HG03039 (cell line): Measurements from ENCODE around the gene C22orf23.
"Not testable (repeated sequence)": the region's sequence is repeated elsewhere in the genome, so short reads cannot be mapped to it uniquely, and the experiment has no call there.

Source experiments
- ATAC-seq: cut with Tn5 transposase; IDR thresholded peaks from one replicate; pipeline ENCODE4 v1.9.1; 2021; ENCODE audit warnings: mild to moderate bottlenecking, moderate library complexity; ENCODE audit not compliant: unreplicated experiment

Gene C22orf23

DNA sequence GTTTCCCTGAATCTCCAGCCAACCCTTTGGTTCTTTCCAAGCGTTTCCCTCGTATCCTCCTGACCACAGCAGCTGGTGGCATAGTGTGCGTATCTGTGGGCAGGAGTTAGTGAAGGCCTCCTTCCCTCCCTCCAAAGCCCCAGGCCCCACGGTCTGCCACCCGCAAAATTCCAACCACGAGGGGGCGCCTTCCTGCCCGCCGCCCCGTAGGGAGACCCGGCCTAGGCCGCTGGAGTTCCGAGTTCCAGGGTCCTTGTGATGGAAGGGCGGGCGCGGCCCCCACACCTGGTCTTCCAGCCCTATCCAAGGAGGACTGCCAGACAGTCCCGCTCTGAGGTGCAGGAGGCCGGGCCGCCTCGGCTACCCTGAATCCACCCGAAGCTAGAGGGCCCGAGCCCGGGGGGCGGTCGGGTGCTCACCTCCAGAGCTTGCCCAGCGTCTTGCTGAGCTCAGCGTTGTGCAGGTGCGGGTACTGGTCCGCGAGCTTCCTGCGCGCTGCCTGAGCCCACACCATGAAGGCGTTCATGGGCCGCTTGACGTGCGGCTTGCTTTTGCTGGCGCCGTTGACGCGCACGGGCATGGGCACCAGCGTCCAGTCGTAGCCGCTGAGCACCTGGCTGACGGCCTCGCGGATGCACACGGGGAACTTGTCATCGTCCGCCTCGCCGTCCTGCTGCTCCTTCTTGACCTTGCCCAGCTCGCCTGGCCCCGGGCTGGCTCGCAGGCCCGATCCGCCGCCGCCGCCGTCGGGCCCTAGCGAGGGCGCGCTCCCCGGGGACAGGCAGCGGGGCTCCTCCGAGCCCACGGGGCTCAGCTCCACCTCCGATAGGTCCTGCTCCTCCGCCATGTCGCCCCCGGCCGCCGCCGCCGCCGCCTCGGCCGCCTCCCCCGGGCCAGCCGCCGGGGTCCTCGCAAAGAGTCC lies 29.8 kb upstream of the C22orf23 start:
- ATAC-seq, result no peak

DNA sequence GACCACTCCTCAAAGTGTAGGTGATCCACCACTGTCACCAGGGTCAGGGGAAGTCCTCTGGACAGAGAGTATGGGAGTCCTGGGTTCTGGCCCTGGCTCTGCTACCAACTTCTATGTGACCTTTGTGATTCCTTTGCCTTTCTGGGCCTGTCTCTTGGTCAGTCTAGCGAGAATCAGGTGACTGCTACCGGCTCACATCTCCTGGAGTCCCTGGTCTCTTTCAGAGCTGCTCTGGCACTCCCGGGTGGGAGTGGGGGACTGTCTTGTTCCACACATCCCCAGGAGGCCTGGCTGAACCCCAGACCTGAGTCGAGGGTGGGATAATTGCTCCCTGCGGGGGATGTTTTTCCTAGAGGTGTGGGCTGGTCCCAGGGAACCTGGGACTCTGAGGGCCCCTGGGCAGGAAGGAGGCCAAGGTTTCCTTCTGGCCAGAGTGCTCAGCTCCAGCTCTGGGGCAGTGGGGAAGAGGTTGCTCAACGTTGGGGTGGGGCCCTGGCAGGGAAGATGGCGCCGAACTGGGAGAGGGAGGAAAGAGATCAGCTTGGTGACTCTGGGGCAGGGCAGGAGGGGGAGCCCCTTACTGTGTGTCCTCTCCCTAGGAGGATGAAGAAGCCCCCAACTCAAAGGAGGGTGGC lies 28.9 kb upstream of the C22orf23 start:
- ATAC-seq, result no peak

- ATAC-seq, result no peak
Observed at GRCh38 chr22:37981282-37982011, 28.0 kb upstream of the C22orf23 start.

DNA sequence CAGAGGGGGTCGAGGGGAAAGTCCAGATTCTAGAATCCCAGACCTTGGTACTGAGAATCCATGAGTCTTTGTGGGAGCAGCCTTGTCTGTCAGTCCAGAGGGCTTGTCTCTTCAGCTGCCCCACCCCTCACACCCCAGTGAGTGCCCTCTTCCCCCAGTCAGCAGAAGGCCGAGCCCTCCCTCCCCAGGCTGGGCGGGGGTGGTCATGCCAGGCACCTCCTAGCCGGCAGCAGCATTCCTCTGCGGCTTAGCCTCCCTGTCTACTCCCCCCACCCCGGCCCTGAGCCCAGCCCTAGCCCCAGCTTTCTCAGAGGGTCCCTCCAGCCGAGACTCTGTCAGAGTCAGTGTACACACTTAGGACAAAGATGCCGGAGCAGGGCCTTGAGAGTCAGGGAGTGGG lies 26.4 kb upstream of the C22orf23 start:
- ATAC-seq, result no peak

DNA sequence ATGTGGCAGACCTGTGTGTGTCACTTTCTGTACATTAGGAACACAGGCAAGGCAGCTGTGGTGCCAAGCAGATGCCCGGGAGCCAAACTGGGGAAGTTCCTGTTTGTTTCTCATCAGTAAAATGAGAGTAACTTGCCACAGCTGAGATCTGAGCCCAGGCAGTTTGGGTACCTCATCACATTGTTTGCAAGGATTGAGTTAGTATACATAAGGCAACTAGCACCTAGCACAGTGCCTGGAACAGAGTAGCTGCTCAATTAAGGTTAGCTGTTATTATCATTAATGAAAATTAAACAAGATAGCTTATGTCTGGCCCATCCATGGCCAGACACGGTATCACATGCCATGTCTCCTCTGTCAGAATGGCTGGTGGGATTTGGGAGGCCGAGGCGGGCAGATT lies 23.1 kb upstream of the C22orf23 start:
- no peak for ATAC-seq

GRCh38 chr22:37976022-37976421 lies 22.6 kb upstream of the C22orf23 start:
- not testable (repeated sequence) for ATAC-seq

DNA sequence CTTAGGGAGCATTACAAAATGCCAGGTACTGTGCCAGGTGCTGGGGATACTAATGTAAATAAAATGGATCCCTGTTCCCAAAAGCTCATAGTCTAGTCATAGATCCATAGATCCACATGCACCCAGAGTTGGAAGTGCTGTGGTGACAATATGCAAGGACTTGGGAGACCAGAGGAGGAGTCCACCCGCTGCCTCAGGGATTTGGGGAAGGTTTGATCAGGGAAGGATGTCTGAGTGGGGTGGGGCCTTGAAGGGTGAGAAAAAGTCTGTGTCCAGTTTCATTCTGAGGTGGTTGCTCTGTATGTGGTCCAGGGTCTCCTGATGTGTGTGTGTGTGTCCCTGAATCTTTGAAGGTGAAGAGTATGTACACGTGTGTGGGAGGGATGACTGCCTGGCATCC lies 21.8 kb upstream of the C22orf23 start:
- no peak for ATAC-seq

DNA sequence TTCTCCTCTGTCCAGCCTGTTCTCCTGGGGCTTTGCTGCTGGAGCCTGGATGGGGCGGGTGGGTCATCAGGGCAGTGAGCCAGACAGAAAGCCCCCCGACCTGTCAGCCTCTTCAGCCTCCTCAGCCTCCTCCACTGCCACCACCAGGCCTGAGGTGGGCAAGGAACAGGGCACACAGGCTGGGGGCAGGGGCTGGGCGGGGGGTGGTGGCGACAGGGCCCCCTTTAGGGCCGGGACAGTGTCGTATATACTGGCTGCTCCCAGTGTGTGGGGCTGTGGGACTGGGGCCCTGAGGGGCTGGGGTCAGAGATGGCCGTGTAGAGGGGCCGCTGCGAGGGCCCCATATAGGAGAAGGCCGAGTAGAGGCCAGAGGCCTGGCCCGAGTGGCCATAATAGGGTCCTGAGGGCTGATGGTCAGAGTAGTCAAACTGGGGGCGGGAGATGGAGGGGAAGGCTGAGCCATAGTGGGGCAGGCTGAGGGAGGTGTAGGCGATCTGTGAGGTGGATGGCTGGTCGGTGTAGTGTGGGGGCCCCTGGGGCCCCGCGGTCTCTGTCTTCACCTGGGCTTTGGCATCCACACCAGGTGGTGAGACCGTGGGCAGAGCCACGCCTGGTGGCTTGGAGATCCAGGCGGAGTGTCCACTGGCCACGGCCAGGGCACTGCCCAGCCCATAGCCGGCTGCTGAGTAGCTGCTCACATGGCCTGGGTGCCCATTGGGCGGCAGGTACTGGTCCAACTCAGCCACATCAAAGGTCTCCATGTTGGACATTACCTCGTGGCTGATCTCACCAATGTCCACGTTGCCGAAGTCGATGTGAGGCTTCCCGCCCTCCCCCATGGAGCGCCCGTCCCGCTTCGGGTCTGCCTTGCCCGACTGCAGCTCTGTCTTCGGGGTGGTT lies 20.1 kb upstream of the C22orf23 start:
- ATAC-seq, result no peak

GRCh38 chr22:37972527-37972926 lies 19.1 kb upstream of the C22orf23 start:
- no peak for ATAC-seq

- no peak for ATAC-seq
Observed at GRCh38 chr22:37971475-37972434, 18.4 kb upstream of the C22orf23 start.

GRCh38 chr22:37970864-37971263 lies 17.5 kb upstream of the C22orf23 start:
- ATAC-seq, result no peak

DNA sequence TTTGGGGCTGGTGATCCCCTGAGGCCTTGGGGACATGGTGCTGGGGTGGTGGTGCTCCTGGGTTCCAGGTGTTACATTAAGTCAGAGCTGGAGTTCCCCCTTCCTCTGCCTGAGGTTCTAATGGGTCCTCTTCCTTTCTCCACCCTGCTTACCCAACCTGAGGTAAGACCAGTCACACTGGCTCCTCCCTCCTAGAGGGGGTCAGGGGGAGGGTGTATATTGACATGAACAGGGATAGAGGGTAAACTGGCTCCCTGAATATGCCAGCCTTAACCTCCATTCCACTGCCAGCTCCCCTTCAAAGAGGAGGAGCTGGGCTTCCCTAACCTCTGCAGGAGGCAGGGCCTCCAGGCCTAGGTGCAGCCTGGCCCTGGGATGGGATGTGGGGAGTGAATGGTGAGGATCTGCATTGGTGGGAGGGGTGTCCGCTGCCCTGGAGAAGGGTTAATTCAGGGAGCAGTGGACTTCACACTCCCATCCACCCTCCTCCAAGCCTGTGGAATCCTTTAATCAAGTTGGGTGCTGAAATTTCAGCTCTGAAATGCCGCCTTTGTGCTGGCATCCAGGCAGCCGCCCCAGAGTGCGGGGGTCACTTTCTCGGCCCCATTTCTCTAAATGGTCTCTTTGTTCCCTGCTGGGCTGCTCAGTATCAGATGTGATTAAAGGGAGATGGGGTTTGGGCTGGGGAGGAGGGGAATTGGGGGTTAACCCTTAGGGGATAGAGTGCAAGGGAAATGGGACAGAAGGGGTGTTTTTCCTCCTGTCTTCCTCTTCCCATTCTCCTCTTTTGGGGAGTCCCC lies 15.3 kb upstream of the C22orf23 start:
- no peak for ATAC-seq

GRCh38 chr22:37967637-37968451 lies 14.4 kb upstream of the C22orf23 start:
- ATAC-seq, result no peak

DNA sequence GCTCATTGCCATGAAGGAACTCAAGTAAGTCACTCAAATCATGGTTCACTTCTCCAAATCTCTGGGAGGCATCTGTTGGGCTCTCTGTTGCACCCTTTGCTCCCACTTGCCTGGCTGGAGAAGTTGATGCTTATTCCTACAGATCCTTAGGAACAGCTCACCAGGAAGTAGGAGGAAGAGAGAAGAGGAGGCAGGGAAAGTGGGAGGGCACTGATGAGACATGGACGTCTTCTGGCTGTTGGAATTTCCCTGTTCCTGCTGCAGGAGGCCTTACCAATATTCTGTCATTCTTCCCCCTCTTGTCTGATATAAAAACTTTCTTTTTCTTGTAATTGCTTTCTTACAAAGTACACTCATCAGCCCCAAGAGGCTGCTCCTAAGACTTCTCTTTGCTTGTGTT lies 13.7 kb upstream of the C22orf23 start:
- no peak for ATAC-seq

GRCh38 chr22:37965940-37966664 lies 12.7 kb upstream of the C22orf23 start:
- no peak for ATAC-seq

DNA sequence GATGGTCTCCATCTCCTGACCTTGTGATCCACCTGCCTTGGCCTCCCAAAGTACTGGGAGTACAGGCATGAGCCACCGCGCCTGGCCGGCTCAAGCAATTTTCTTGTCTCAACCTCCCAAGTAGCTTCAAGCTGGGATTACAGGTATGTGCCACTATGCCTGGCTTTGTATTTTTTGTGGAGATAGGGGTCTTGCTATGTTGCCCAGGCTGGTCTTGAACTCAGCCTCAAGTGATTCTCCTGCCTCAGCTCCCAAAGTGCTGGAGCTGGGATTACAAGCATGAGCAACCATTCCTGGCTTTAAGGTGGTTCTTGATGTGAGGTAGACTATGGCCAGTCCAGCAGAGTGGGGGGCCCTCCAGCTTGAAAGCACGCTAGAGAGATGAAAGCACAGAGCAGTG lies 7.7 kb upstream of the C22orf23 start:
- ATAC-seq, result no peak

DNA sequence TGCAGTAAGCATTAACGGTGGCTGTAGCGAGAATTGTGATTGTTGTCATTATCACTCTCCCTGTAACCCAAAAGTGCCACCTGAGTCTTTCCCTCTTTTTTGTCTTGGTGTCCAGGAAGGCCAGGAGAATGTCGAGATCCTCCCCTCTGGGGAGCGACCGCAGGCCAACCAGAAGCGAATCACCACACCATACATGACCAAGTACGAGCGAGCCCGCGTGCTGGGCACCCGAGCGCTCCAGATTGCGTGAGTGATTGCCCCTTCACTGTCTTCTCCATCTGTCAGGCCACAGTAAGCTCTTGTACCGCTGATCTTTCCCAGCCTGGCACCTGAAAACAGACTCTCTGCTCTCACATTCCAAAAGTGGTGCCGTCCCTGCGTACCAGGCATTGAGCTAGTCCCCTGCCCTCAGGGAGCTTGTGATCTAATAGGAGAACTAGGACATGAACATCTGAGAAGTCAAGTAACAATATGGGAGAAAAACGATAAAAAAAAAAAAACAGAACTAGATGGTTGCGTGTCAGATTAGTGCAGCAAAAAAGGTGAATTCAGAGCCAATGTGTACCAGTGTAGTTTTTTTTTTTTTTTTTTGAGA lies 5.9 kb upstream of the C22orf23 start:
- no peak for ATAC-seq
